ENCODE data around the gene PPP6R3. TPM values are rescaled to one million over a fixed set of nuclear protein-coding genes. Genes with fewer than 3 reads are reported as not detected.

Gene PPP6R3
- total and polyA plus RNA-seq, 2 of the 13 experiments (the other 11 are each of a cell fraction or from before 2014, with no cell fraction given): 41.2 to 83.4 TPM

DNA sequence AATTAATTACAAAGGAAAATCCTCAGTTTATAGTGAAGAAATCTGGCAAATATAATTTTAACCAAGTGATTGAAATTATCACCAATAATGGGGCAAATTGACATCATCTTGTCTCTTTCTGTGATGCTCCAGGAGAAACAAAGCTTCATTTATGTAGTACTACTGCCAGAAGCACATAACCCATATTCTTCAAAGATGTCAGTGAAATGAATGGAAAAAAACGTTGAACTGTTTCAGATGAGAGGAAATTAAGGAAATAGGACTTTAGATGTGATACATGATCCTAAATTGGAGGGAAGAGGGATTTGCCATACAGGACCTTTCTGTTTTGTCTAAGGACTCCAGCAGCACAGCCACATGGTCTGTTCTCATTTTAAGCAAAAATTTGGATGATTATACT, 57.6 kb downstream of the PPP6R3 start:
- peaks cover 68% of the 10 kb centered on the region for H3K79me2 ChIP-seq (ENCODE audit: insufficient read depth, low read length)
- H3K4me3 ChIP-seq (replicated peaks in 1 of 3; ENCODE audit: insufficient read depth in 1 of 3, low read depth in 2 of 3, low read length in 3 of 3): no peak overlapping the region
- H3K4me1 ChIP-seq (ENCODE audit: insufficient read depth, low read length): 0 out of 2 replicates have a peak, but pooled peaks cover 7% of the 10 kb centered on the region
- TF ChIP-seq ZNF547 (CRISPR knock-in tag; IDR thresholded peaks at IDR 0.05): no peak
- TF ChIP-seq GPN1 (CRISPR knock-in tag; IDR thresholded peaks at IDR 0.05; ENCODE audit: borderline replicate concordance): no peak
- TF ChIP-seq TEAD2 (CRISPR knock-in tag; IDR thresholded peaks at IDR 0.05): no peak
- TF ChIP-seq ZNF33B (CRISPR knock-in tag; IDR thresholded peaks at IDR 0.05): no peak
- no peak for TF ChIP-seq ZNF780A (CRISPR knock-in tag; IDR thresholded peaks at IDR 0.05)
- TF ChIP-seq, protein P1, sequence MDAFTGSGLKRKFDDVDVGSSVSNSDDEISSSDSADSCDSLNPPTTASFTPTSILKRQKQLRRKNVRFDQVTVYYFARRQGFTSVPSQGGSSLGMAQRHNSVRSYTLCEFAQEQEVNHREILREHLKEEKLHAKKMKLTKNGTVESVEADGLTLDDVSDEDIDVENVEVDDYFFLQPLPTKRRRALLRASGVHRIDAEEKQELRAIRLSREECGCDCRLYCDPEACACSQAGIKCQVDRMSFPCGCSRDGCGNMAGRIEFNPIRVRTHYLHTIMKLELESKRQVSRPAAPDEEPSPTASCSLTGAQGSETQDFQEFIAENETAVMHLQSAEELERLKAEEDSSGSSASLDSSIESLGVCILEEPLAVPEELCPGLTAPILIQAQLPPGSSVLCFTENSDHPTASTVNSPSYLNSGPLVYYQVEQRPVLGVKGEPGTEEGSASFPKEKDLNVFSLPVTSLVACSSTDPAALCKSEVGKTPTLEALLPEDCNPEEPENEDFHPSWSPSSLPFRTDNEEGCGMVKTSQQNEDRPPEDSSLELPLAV (CRISPR knock-in tag; conservative IDR thresholded peaks at IDR 0.05; ENCODE audit: low read depth): no peak
- TF ChIP-seq PAF1 (CRISPR knock-in tag; IDR thresholded peaks at IDR 0.05): no peak
- no peak for TF ChIP-seq ZNF775 (CRISPR knock-in tag; IDR thresholded peaks at IDR 0.05; ENCODE audit: borderline replicate concordance)
- TF ChIP-seq CHCHD3 (CRISPR knock-in tag; IDR thresholded peaks at IDR 0.05): no peak
- no peak for TF ChIP-seq ZNF446 (CRISPR knock-in tag; IDR thresholded peaks at IDR 0.05)
- TF ChIP-seq ZNF564 (CRISPR knock-in tag; IDR thresholded peaks at IDR 0.05): no peak
- TF ChIP-seq ZNF292 (CRISPR knock-in tag; IDR thresholded peaks at IDR 0.05; ENCODE audit: borderline replicate concordance, low read depth): no peak
- TF ChIP-seq, protein P2, sequence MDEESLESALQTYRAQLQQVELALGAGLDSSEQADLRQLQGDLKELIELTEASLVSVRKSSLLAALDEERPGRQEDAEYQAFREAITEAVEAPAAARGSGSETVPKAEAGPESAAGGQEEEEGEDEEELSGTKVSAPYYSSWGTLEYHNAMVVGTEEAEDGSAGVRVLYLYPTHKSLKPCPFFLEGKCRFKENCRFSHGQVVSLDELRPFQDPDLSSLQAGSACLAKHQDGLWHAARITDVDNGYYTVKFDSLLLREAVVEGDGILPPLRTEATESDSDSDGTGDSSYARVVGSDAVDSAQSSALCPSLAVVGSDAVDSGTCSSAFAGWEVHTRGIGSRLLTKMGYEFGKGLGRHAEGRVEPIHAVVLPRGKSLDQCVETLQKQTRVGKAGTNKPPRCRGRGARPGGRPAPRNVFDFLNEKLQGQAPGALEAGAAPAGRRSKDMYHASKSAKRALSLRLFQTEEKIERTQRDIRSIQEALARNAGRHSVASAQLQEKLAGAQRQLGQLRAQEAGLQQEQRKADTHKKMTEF (CRISPR knock-in tag; IDR thresholded peaks at IDR 0.05): no peak
- TF ChIP-seq ZNF562 (CRISPR knock-in tag; IDR thresholded peaks at IDR 0.05; ENCODE audit: borderline replicate concordance): no peak
- H3K9ac ChIP-seq (ENCODE audit: insufficient read depth, low read depth, low read length): no peak overlapping the region
- POLR2A ChIA-PET: no interaction called here
- 79% methylated on average over 1 of the region's 1 CpG for WGBS (ENCODE audit: low lambda C conversion rate)
- H3K9me3 ChIP-seq (ENCODE audit: low read length): no peaks in the 10 kb centered on the region
- in situ Hi-C loops (cut with HindIII; ENCODE audit: extremely low pct_ligation_motif_present, low pct_unique_long_range_greater_than_20kb): no loop called here
- peaks cover 16 to 48% of the 10 kb centered on the region in 2 experiments for H3K36me3 ChIP-seq (replicated peaks in 1 of 2; ENCODE audit: control insufficient read depth in 1 of 2, insufficient read depth in 2 of 2, low read length in 2 of 2)
- H3K27me3 ChIP-seq (ENCODE audit: control insufficient read depth in 1 of 2, insufficient read depth in 2 of 2, low read length in 2 of 2): no peaks in the 10 kb centered on the region
- no peak for DNase-seq (ENCODE audit: low spot score)
- ATAC-seq: no peak
- intact Hi-C loops (cut with micrococcal nuclease; ENCODE audit: unreplicated experiment): no loop called here
- H2AFZ ChIP-seq (ENCODE audit: low read length): no peak overlapping the region
- CTCF ChIA-PET (ENCODE audit: low intra/inter-chr PET ratio, low total read pairs): no interaction called here
- H3K27ac ChIP-seq (ENCODE audit: extremely low read length, insufficient read depth, low read length): no peak overlapping the region
- no TSS peak for BruUV-seq (replicated peaks)
- peaks cover 37% of the 10 kb centered on the region for H4K20me1 ChIP-seq (ENCODE audit: insufficient read depth, low read length)
- FAIRE-seq: no peak
- no peak overlapping the region for H3K4me2 ChIP-seq (ENCODE audit: low read depth, low read length)
